ENCODE measurements around the gene ARMC6.

- no peak for TF ChIP-seq POLR2A (IDR thresholded peaks at IDR 0.05)
- TF ChIP-seq, protein P1, sequence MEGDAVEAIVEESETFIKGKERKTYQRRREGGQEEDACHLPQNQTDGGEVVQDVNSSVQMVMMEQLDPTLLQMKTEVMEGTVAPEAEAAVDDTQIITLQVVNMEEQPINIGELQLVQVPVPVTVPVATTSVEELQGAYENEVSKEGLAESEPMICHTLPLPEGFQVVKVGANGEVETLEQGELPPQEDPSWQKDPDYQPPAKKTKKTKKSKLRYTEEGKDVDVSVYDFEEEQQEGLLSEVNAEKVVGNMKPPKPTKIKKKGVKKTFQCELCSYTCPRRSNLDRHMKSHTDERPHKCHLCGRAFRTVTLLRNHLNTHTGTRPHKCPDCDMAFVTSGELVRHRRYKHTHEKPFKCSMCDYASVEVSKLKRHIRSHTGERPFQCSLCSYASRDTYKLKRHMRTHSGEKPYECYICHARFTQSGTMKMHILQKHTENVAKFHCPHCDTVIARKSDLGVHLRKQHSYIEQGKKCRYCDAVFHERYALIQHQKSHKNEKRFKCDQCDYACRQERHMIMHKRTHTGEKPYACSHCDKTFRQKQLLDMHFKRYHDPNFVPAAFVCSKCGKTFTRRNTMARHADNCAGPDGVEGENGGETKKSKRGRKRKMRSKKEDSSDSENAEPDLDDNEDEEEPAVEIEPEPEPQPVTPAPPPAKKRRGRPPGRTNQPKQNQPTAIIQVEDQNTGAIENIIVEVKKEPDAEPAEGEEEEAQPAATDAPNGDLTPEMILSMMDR (IDR thresholded peaks at IDR 0.05): no peak
- TF ChIP-seq POLR2AphosphoS5 (IDR thresholded peaks at IDR 0.05): no peak
- no peak for TF ChIP-seq EP300 (IDR thresholded peaks at IDR 0.05)
Observed at GRCh38 chr19:19078801-19079200, 45.4 kb downstream of the ARMC6 start.

All from sigmoid colon (tissue), 4 donors.